ENCODE data around the gene ZNF608. TPM values are rescaled to one million over a fixed set of nuclear protein-coding genes. Genes with fewer than 3 reads are reported as not detected.

ZNF608 gene
- total RNA-seq, 2 donors from 2014 or later: 22.6 to 25.3 TPM

- TF ChIP-seq POLR2AphosphoS5 (IDR thresholded peaks at IDR 0.05): no peak
- TF ChIP-seq POLR2A (IDR thresholded peaks at IDR 0.05): no peak
- TF ChIP-seq CTCF (IDR thresholded peaks at IDR 0.05): no peak
- Histone ChIP-seq H3K27me3 (replicated peaks; ENCODE audit: insufficient read depth) (no peaks in the 10 kb centered on the region), H3K4me3 (no peak overlapping the region), H3K4me1 (replicated peaks) (no peaks in the 10 kb centered on the region), H3K27ac (no peak overlapping the region), H3K9me3 (no peaks in the 10 kb centered on the region), H3K36me3 (no peaks in the 10 kb centered on the region)
- 84% methylated on average over 1 of the region's 1 CpG for WGBS
- intact Hi-C loops (cut with DNase I): no loop called here
- DNase-seq (ENCODE audit: low spot score): no peak
These were observed 18.1 kb upstream of the ZNF608 start for GRCh38 chr5:124764585-124764984.

- intact Hi-C loops (cut with DNase I): no loop called here
- no peaks in the 10 kb centered on the region for H3K4me1 ChIP-seq (replicated peaks)
- no peaks in the 10 kb centered on the region for H3K27me3 ChIP-seq (replicated peaks; ENCODE audit: insufficient read depth)
- WGBS: 90% methylated on average over 4 of the region's 4 CpGs
- H3K36me3 ChIP-seq: no peaks in the 10 kb centered on the region
- H3K9me3 ChIP-seq: no peaks in the 10 kb centered on the region
- DNase-seq (ENCODE audit: low spot score): no peak
- no peak overlapping the region for H3K4me3 ChIP-seq
- TF ChIP-seq POLR2AphosphoS5 (IDR thresholded peaks at IDR 0.05) (no peak), POLR2A (IDR thresholded peaks at IDR 0.05) (no peak), CTCF (IDR thresholded peaks at IDR 0.05) (no peak)
- no peak overlapping the region for H3K27ac ChIP-seq
These were observed 14.6 kb upstream of the ZNF608 start for GRCh38 chr5:124761010-124761409.

GRCh38 chr5:124760608-124761007, 14.2 kb upstream of the ZNF608 start:
- H3K4me1 ChIP-seq (replicated peaks): no peaks in the 10 kb centered on the region
- intact Hi-C loops (cut with DNase I): no loop called here

GRCh38 chr5:124755565-124755964, 9.1 kb upstream of the ZNF608 start:
- 72% methylated on average over 3 of the region's 3 CpGs for WGBS
- intact Hi-C loops (cut with DNase I): no loop called here
- no peaks in the 10 kb centered on the region for H3K4me1 ChIP-seq (replicated peaks)
- no peaks in the 10 kb centered on the region for H3K27me3 ChIP-seq (replicated peaks; ENCODE audit: insufficient read depth)
- H3K27ac ChIP-seq: no peak overlapping the region
- no peak for TF ChIP-seq POLR2AphosphoS5 (IDR thresholded peaks at IDR 0.05)
- TF ChIP-seq POLR2A (IDR thresholded peaks at IDR 0.05): no peak
- no peak for TF ChIP-seq CTCF (IDR thresholded peaks at IDR 0.05)
- DNase-seq (ENCODE audit: low spot score): no peak
- no peak overlapping the region for H3K4me3 ChIP-seq
- no peaks in the 10 kb centered on the region for H3K9me3 ChIP-seq
- no peaks in the 10 kb centered on the region for H3K36me3 ChIP-seq

More at GRCh38 chr5:124760608-124761007, 14.2 kb upstream of the ZNF608 start:
- no peak overlapping the region for H3K27ac ChIP-seq
- no peaks in the 10 kb centered on the region for H3K27me3 ChIP-seq (replicated peaks; ENCODE audit: insufficient read depth)
- no peaks in the 10 kb centered on the region for H3K9me3 ChIP-seq
- no peaks in the 10 kb centered on the region for H3K36me3 ChIP-seq
- TF ChIP-seq CTCF (IDR thresholded peaks at IDR 0.05) (no peak), POLR2AphosphoS5 (IDR thresholded peaks at IDR 0.05) (no peak)
- no peak overlapping the region for H3K4me3 ChIP-seq
- no peak for DNase-seq (ENCODE audit: low spot score)

GRCh38 chr5:124755041-124755440, 8.6 kb upstream of the ZNF608 start:
- Histone ChIP-seq H3K36me3 (no peaks in the 10 kb centered on the region), H3K4me3 (no peak overlapping the region), H3K27me3 (replicated peaks; ENCODE audit: insufficient read depth) (no peaks in the 10 kb centered on the region), H3K27ac (no peak overlapping the region), H3K4me1 (replicated peaks) (no peaks in the 10 kb centered on the region), H3K9me3 (no peaks in the 10 kb centered on the region)
- no peak for TF ChIP-seq CTCF (IDR thresholded peaks at IDR 0.05)
- TF ChIP-seq POLR2A (IDR thresholded peaks at IDR 0.05): no peak
- no peak for TF ChIP-seq POLR2AphosphoS5 (IDR thresholded peaks at IDR 0.05)
- no peak for DNase-seq (ENCODE audit: low spot score)
- WGBS: 85% methylated on average over 2 of the region's 2 CpGs
- intact Hi-C loops (cut with DNase I): no loop called here
